ENCODE results near the gene ANKRD11. TPM values are rescaled to one million over a fixed set of nuclear protein-coding genes. Genes with fewer than 3 reads are reported as not detected.

ANKRD11 gene
- 100 to 1,000 TPM; 184 to 235 TPM for total RNA-seq

DNA sequence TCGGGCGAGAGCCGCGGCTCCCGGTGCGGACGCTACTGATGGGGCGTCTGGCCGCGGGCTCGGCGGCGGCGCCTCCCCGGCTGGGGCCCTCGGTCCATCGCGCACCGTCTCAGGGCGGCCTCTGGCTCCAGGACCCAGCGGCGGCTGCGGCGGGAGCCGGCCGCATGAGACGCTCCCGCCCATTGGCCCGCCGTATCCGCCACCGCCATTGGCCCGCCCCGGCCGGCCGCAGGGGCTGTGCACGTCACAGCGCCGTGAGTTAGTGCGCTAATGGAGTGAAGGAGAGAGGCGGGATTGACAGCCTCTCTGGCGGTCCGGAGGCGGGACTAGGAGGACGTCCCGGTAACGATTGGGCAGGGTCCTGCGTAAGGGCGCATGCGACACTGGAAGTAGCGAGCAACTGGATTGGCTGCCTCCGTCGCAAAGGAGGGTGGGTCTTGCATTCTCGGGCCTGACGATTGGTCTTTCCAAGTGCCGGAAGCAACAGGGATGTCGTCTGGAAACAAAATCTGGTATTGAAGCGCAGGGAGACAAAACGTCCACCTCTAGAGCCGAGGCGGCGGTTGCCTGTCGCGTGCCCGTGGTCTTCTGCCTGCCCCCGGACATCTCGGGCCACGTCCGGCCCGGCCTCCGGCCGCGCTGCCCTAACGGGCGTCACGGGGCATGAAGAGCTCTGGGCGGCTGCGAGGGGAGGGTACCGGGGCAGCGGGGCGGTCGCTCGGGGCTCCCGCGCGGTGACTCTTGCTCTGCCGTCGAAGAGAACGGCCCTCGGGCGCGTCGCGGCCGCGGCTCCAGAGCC is at the start of gene ANKRD11:
Gene ANKRD11 (minus strand): TSS at position 123 of the 799 bp plus-strand sequence. CDS start 173,542 bp downstream, outside the sequence.
- ATAC-seq (peak; percentile 91), DNase-seq (peak; percentile 100)
- Mint-ChIP-seq H3K27me3 (no peaks in the 10 kb centered on the region), H3K4me1 (peaks cover 50% of the 10 kb centered on the region), H3K27ac (peak within 1 kb of the TSS; percentile 95), H3K36me3 (peaks cover 17% of the 10 kb centered on the region), H3K4me3 (peak within 1 kb of the TSS; percentile 92), H3K9me3 (ENCODE audit: low read depth) (no peaks in the 10 kb centered on the region)
- CTCF ChIA-PET: interaction anchor here (1.0 to 2.5 kb wide), 3 partner anchors 17 to 176 kb away, joined by 4 to 13 read pairs (median 4); partner anchors contain the start of gene SPG7

DNA sequence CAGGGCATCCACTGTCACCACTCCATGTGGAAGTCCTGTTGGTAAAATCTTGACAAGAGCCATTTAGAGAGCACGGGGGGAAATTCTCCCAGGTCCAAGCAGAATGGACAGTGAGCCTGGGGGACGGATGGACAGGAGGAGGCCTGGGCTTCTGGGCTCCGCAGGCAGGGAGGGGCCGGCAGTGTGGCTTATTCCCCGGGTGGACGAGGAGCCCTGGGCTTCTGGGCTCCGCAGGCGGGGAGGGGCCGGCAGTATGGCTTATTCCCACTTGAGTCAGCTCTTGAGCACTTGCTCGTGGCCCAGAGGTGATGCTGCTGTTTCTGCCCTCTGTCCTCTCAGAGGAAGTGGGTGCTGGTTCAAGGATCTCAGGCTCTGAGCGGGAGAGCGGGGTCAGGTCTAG is 47.9 kb upstream of the ANKRD11 start:
- Mint-ChIP-seq H3K4me3 (no peak overlapping the region), H3K36me3 (peaks cover 26% of the 10 kb centered on the region), H3K9me3 (ENCODE audit: low read depth) (no peaks in the 10 kb centered on the region), H3K27me3 (no peaks in the 10 kb centered on the region), H3K27ac (no peak overlapping the region), H3K4me1 (peaks cover 27% of the 10 kb centered on the region)
- DNase-seq (no peak), ATAC-seq (no peak)
- CTCF ChIA-PET: no interaction called here

DNA sequence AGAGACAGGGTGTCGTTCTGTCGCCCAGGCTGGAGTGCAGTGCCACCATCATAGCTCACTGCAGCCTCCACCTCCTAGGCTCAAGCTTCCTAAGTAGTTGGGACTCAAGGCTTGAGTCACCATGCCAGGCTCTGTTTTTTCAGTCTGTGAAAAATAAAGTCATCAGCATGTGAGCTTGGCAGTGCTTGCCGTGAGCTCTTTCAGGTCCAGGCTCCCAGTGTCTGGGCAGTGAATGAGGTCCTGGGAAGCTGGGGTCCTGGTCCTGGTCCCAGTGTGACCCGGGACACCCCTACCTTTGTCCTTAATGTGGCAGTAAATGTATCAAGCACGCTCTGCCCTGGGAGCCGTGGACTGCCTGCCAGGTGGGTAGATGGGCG is 47.2 kb upstream of the ANKRD11 start:
- DNase-seq: no peak
- no peak overlapping the region for H3K4me3 Mint-ChIP-seq
- H3K27me3 Mint-ChIP-seq: no peaks in the 10 kb centered on the region
- peaks cover 27% of the 10 kb centered on the region for H3K4me1 Mint-ChIP-seq
- no peaks in the 10 kb centered on the region for H3K9me3 Mint-ChIP-seq (ENCODE audit: low read depth)
- ATAC-seq: no peak
- CTCF ChIA-PET: no interaction called here
- H3K27ac Mint-ChIP-seq: no peak overlapping the region
- H3K36me3 Mint-ChIP-seq: peaks cover 28% of the 10 kb centered on the region

DNA sequence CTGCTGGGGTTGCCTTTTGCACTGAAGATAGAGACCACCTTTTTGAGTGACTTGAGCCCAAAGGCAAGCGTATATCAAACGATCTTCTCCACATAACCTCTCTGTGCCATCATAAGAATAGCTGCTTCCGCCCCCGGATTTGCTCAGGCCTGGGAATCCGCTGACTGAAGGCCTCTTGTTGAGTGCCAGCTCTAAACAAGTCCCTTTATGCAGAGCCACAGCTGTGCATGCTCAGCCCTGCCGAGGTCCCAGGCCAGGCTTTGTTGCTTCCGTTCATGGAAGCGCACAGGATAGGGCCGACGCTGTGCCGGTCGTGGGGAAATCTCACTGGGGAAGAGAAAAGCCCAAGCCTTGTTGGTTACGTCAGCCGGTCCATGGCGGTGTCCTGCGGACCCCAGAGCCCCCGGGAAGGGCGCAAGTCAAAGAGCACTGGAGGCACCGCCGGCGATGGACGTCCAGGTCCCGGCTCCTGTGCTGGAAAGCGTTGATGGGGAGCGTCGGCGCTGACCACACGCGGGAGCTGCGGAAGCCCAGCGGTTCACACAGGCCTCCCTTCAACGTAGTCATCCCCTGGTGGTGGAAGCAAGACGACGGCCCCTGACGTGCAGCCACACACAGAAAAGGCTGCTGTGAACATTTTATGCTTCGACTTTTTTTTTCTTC is 46.7 kb upstream of the ANKRD11 start:
- Mint-ChIP-seq H3K4me3 (no peak overlapping the region), H3K4me1 (peaks cover 27% of the 10 kb centered on the region), H3K9me3 (ENCODE audit: low read depth) (no peaks in the 10 kb centered on the region), H3K36me3 (peaks cover 30% of the 10 kb centered on the region), H3K27ac (no peak overlapping the region), H3K27me3 (no peaks in the 10 kb centered on the region)
- DNase-seq (no peak), ATAC-seq (no peak)
- CTCF ChIA-PET: no interaction called here

DNA sequence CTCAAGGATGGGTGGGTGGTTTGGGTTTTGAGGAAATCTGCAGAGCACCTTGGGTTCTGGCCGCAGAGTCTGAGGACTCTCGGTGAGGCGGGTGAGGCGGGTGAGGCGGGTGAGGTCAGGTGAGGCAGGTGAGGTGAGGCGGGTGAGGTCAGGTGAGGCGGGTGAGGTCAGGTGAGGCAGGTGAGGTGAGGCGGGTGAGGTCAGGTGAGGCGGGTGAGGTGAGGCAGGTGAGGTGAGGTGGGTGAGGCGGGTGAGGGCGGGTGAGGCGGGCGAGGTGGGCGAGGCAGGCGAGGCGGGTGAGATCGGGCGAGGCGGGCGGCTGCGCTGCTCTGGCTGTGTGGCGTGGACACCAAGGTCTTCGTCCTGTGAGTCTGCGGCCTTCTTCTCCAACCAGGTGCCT is 46.0 kb upstream of the ANKRD11 start:
- H3K4me3 Mint-ChIP-seq: no peak overlapping the region
- H3K4me1 Mint-ChIP-seq: peaks cover 26% of the 10 kb centered on the region
- H3K27me3 Mint-ChIP-seq: no peaks in the 10 kb centered on the region
- H3K36me3 Mint-ChIP-seq: peaks cover 32% of the 10 kb centered on the region
- CTCF ChIA-PET: no interaction called here
- ATAC-seq: no peak
- H3K27ac Mint-ChIP-seq: no peak overlapping the region
- no peaks in the 10 kb centered on the region for H3K9me3 Mint-ChIP-seq (ENCODE audit: low read depth)
- DNase-seq: no peak

DNA sequence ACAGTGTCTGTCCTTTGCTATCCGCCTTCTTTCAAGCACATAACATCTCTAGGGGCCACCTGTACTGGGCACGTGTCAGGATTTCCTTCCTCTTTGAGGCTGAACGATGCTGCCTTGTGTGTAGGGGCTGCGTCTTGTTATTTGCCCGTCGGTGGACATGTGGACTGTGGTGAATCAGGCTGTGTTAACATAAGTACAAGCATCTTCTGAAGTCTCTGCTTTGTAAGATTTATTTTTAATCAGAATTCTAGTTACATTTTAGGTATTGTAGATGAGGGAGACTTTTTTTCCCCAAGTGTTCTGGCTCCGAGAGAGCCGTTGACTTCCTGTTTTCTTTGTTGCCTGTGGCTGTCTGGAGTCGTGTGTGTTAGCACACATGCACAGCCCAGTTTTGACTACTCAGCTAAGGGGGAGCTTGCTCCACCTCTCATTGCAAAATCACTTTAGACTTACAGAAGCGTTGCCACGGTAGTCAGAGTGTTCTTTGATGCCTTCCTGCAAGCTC is 43.9 kb upstream of the ANKRD11 start:
- peaks cover 20% of the 10 kb centered on the region for H3K4me1 Mint-ChIP-seq
- DNase-seq (peak; percentile 47), ATAC-seq (peak; percentile 73)
- CTCF ChIA-PET: interaction anchor here (1.0 kb wide), 1 partner anchor 24 kb away, joined by 3 read pairs; no protein-coding TSS in a partner anchor
- no peak overlapping the region for H3K4me3 Mint-ChIP-seq
- no peaks in the 10 kb centered on the region for H3K9me3 Mint-ChIP-seq (ENCODE audit: low read depth)
- H3K27ac Mint-ChIP-seq: peak overlapping the region; percentile 73
- H3K27me3 Mint-ChIP-seq: no peaks in the 10 kb centered on the region
- peaks cover 41% of the 10 kb centered on the region for H3K36me3 Mint-ChIP-seq

DNA sequence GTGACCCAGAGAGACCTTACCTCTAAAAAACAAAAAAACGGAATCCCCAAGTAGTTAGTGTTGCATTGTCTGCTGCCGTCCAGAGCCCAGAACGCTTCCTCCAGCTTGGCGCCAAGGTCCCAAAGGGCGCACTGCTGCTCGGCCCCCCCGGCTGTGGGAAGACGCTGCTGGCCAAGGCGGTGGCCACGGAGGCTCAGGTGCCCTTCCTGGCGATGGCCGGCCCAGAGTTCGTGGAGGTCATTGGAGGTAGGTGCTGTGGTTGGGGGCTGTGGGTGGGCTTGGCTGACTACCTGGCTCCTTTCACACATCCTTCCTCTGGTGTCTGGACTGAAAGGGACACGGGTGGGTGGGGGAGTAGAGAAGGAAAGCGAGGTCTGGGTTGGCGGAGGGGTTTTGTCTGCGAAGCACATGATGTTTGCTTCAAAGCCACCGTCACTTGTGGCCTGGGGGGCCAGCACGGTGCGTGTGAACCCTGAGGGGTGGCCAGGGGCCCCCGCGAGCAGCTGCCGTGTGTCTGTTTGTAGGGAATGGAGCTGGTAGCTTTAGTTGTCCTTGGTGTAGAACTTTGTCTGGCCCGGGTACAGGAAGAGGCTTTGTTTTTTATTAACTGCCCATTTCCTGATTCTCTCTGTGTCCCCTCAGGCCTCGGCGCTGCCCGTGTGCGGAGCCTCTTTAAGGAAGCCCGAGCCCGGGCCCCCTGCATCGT is 41.6 kb upstream of the ANKRD11 start:
- CTCF ChIA-PET: no interaction called here
- no peak overlapping the region for H3K4me3 Mint-ChIP-seq
- H3K9me3 Mint-ChIP-seq (ENCODE audit: low read depth): no peaks in the 10 kb centered on the region
- DNase-seq: no peak
- ATAC-seq: no peak
- peaks cover 20% of the 10 kb centered on the region for H3K4me1 Mint-ChIP-seq
- peaks cover 50% of the 10 kb centered on the region for H3K36me3 Mint-ChIP-seq
- no peaks in the 10 kb centered on the region for H3K27me3 Mint-ChIP-seq
- H3K27ac Mint-ChIP-seq: no peak overlapping the region

DNA sequence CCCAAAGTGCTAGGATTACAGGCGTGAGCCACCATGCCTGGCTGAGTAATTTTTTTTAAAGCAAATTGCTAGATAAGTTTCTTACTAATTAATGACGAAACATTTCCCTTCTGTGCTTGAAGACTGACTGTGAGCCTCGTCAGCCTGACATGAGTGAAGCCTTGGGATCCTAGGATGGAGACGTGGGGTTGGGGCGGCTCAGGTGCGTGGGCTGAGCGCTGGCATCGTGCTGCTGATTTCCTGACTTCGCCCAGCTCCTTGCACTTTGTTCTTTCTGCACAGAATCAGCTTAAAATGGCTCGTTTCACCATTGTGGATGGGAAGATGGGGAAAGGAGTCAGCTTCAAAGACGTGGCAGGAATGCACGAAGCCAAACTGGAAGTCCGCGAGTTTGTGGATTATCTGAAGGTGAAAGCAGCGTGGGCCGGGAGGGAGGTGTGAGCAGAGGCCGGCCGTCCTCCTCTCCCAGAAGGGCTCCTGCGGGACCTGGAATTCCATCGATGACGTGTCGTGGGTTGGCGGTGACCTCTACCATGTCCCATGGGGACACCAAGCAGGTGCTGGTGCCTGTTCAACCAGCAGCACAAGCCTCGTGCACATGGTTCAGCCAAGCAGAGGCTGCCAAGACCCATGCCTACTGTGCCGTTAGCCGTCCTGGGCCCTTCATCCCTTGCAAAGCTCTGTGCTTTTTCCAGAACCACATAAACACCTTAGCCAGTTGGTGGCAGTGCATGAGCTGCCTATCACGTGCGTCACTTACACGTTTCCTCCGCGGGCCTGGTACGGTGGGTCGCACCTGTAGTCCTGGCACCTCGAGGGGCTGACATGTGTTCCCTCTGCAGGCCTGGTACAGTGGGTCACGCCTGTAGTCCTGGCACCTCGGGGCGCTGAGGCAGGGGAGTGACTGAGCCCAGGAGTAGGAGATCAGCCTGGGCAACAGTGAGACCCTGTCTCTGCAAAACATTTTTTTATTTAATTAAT is 40.3 kb upstream of the ANKRD11 start:
- Mint-ChIP-seq H3K27ac (no peak overlapping the region), H3K27me3 (no peaks in the 10 kb centered on the region), H3K4me1 (peaks cover 20% of the 10 kb centered on the region), H3K36me3 (peaks cover 55% of the 10 kb centered on the region), H3K4me3 (no peak overlapping the region), H3K9me3 (ENCODE audit: low read depth) (no peaks in the 10 kb centered on the region)
- CTCF ChIA-PET: no interaction called here
- no peak for DNase-seq
- ATAC-seq: no peak

DNA sequence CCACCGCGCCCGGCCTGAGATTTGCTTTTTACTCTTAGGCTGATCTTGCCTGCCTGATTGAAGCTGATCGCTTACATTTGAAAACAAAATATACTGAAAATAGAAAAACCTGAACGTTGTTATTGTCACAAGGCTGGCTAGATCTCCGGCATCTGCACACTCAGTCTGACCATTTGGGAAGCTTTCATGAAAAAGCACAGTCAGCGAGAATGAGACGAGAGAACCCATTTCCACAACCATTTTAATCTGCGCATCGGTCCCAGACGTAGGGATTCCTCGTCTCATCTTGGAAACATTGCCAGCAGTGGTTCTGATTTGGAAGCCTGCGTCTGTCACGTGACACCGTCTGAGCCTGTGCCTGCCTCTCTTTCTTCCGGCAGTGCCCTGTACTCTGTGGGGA is 38.7 kb upstream of the ANKRD11 start:
- CTCF ChIA-PET: no interaction called here
- Mint-ChIP-seq H3K4me1 (peaks cover 6% of the 10 kb centered on the region), H3K36me3 (peaks cover 47% of the 10 kb centered on the region), H3K4me3 (no peak overlapping the region), H3K27ac (no peak overlapping the region), H3K9me3 (ENCODE audit: low read depth) (no peaks in the 10 kb centered on the region), H3K27me3 (no peaks in the 10 kb centered on the region)
- ATAC-seq: no peak
- DNase-seq: no peak

DNA sequence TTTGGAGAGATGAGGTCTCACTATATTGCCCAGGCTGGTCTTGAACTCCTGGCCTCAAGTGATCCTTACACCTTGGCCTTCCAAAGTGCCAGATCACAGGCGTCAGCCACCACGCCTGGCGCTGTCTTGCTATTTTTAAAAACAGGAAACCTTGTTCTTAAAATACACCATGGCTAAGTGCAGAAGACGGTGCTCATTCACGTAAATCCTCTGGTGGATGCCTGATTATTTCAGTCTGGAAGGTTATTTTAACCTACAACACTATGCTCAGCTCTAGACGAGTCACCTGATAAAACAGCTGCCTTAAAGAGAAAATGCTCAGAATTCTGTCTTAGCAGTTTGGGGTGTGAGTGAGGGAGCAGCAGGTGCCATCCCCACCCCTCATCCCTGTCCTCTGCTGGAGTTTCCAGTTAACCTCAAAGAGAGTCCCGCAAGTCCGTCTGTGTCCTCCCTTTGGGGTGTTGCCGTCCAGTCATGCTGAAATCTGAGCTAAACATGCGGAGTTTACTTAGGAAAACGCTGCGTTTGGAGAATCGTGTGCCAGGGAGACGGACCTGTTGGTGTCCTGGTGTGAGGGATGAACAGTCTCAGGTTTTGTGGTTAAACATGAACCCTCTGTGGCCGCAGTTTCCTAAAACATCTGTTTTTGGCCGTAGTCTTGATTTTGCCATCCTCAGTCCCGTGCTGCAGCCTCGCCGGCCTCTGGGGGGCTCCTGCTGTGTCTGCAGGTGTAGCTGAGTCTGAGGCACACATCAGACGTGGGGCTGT is 35.0 kb upstream of the ANKRD11 start:
- no peaks in the 10 kb centered on the region for H3K4me1 Mint-ChIP-seq
- no peaks in the 10 kb centered on the region for H3K9me3 Mint-ChIP-seq (ENCODE audit: low read depth)
- ATAC-seq: no peak
- H3K27ac Mint-ChIP-seq: no peak overlapping the region
- CTCF ChIA-PET: interaction anchor here (0.8 kb wide), 1 partner anchor 24 kb away, joined by 3 read pairs; no protein-coding TSS in a partner anchor
- DNase-seq: no peak
- H3K27me3 Mint-ChIP-seq: no peaks in the 10 kb centered on the region
- no peak overlapping the region for H3K4me3 Mint-ChIP-seq
- peaks cover 41% of the 10 kb centered on the region for H3K36me3 Mint-ChIP-seq

DNA sequence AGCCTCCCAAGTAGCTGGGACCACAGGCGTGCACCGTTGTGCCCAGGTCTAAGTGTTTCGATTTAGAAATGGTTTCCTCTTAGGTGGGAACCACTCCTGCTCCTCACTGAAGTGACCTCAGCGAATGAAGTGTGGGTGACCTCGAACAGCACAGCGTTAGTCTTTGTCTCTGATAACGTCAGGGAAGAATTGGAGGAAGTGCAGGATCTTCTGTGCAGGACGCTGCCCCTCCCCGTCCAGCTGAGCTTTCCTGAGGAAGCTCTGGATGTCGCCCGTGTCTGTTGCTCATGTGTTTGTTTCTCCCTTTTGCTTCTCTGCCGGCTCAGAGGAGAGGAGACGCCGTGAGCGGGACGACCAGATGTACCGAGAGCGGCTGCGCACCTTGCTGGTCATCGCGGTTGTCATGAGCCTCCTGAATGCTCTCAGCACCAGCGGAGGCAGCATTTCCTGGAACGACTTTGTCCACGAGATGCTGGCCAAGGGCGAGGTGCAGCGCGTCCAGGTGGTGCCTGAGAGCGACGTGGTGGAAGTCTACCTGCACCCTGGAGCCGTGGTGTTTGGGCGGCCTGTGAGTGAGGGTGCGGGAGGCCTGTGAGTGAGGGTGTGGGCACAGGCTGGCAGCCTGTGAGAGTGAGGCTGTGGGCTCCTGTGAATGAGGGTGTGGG is 33.5 kb upstream of the ANKRD11 start:
- no peak overlapping the region for H3K27ac Mint-ChIP-seq
- H3K9me3 Mint-ChIP-seq (ENCODE audit: low read depth): no peaks in the 10 kb centered on the region
- H3K27me3 Mint-ChIP-seq: no peaks in the 10 kb centered on the region
- peaks cover 36% of the 10 kb centered on the region for H3K36me3 Mint-ChIP-seq
- H3K4me3 Mint-ChIP-seq: no peak overlapping the region
- no peak for ATAC-seq
- CTCF ChIA-PET: no interaction called here
- H3K4me1 Mint-ChIP-seq: no peaks in the 10 kb centered on the region
- no peak for DNase-seq

DNA sequence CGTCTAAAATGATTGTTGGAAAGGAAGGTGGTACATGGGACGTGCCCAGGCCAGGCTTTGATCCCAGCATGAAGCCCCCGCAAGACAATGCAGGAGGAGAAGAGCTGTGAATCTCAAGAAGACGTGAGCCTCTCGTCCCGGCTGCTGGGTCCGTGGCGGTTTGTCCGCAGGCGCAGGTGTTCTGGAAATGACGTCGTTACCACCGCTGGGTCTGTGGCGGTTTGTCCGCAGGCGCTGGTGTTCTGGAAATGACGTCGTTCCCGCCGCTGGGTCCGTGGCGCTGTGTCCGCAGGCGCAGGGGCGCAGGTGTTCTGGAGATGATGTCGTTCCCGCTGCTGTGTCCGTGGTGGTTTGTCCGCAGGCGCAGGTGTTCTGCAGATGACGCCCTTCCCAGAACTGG is 31.9 kb upstream of the ANKRD11 start:
- DNase-seq (no peak), ATAC-seq (no peak)
- peaks cover 46% of the 10 kb centered on the region for H3K36me3 Mint-ChIP-seq
- no peak overlapping the region for H3K4me3 Mint-ChIP-seq
- no peaks in the 10 kb centered on the region for H3K27me3 Mint-ChIP-seq
- H3K4me1 Mint-ChIP-seq: no peaks in the 10 kb centered on the region
- CTCF ChIA-PET: interaction anchor here (0.8 kb wide), 1 partner anchor 233 kb away, joined by 3 read pairs; no protein-coding TSS in a partner anchor
- no peak overlapping the region for H3K27ac Mint-ChIP-seq
- no peaks in the 10 kb centered on the region for H3K9me3 Mint-ChIP-seq (ENCODE audit: low read depth)
